Esophagus muscularis mucosa (tissue), 3 donors: Measurements from ENCODE around the gene LRRC61.
"Not testable (repeated sequence)": the region's sequence is repeated elsewhere in the genome, so short reads cannot be mapped to it uniquely, and the experiment has no call there.

Experiments
- CTCF ChIP-seq, 3 experiments: fragments of 200-600 bp in 2 of 3; fragments of 450-650 bp in 1 of 3; sonication (generic) in 2 of 3; IDR thresholded peaks; one replicate each; pipeline ENCODE4 v1.5.1; 2017 to 2019; ENCODE audit warnings: antibody characterized with exemption in 3 of 3, mild to moderate bottlenecking in 2 of 3, moderate library complexity in 1 of 3
- POLR2A ChIP-seq: fragments of 450-650 bp; IDR thresholded peaks from one replicate; pipeline ENCODE4 v1.6.1; 2017; ENCODE audit warnings: antibody characterized with exemption, moderate library complexity, mild to moderate bottlenecking, low read depth

GRCh38 chr7:150287815-150288214 is 35.3 kb upstream of the LRRC61 start:
- not testable (repeated sequence) for TF ChIP-seq POLR2A; CTCF (IDR thresholded peaks at IDR 0.05)
